DMS153 treated with DMSO at 0.1 percent for 48 hours (cell line): ENCODE results near the gene FNDC10.

Experiments used
- DNase-seq: peaks from one replicate; lab custom pipeline; 2025; ENCODE audit not compliant: unreplicated experiment; lab: John Stamatoyannopoulos, UW

Gene FNDC10

GRCh38 chr1:1550087-1550486 lies 49.8 kb downstream of the FNDC10 start:
- DNase-seq: no peak

GRCh38 chr1:1548591-1548990 lies 51.3 kb downstream of the FNDC10 start:
- DNase-seq: no peak
